Measurements from ENCODE around the gene CARF. TPM values are rescaled to one million over a fixed set of nuclear protein-coding genes. Genes with fewer than 3 reads are reported as not detected.

Gene CARF
- total and polyA plus RNA-seq, 2 of the 13 experiments (the other 11 are each of a cell fraction or from before 2014, with no cell fraction given): 3.0 to 5.4 TPM

DNA sequence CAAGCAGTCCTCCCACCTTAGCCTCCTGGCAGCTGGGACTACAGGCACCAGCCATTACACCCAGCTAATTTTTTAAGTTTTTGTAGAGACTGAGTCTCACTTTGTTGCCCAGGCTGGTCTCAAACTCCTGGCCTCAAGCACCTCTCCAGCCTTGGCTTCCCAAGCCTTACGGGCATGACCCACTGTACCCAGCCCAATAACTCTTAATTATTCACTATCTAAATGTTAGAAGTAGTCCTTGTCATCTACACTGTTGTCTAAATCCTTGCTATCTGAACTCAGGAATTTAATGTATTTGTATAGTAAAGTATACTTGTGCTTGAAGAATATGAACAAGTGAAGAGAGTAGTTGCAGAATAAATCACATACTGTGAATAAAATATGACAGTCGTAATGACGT, 64.7 kb downstream of the CARF start:
- ChIA-PET CTCF (ENCODE audit: low intra/inter-chr PET ratio, low total read pairs) (no interaction called here), POLR2A (no interaction called here)
- no peaks in the 10 kb centered on the region for H4K20me1 ChIP-seq (ENCODE audit: insufficient read depth, low read length)
- H3K27ac ChIP-seq (ENCODE audit: extremely low read length, insufficient read depth, low read length): no peak overlapping the region
- WGBS (ENCODE audit: low lambda C conversion rate): 94% methylated on average over 3 of the region's 3 CpGs
- no peaks in the 10 kb centered on the region for H3K27me3 ChIP-seq (ENCODE audit: control insufficient read depth in 1 of 2, insufficient read depth in 2 of 2, low read length in 2 of 2)
- H3K36me3 ChIP-seq (replicated peaks in 1 of 2; ENCODE audit: control insufficient read depth in 1 of 2, insufficient read depth in 2 of 2, low read length in 2 of 2): no peaks in the 10 kb centered on the region
- DNase-seq (ENCODE audit: low spot score) (no peak), FAIRE-seq (no peak), ATAC-seq (no peak)
- in situ Hi-C loops (cut with HindIII; ENCODE audit: extremely low pct_ligation_motif_present, low pct_unique_long_range_greater_than_20kb): no loop called here
- H3K4me2 ChIP-seq (ENCODE audit: low read depth, low read length): no peak overlapping the region
- TF ChIP-seq CAMTA2 (CRISPR knock-in tag; IDR thresholded peaks at IDR 0.05; ENCODE audit: borderline replicate concordance): no peak
- no peak for TF ChIP-seq NFE2 (CRISPR knock-in tag; IDR thresholded peaks at IDR 0.05)
- TF ChIP-seq KAT8 (CRISPR knock-in tag; IDR thresholded peaks at IDR 0.05): no peak
- TF ChIP-seq, protein P1, sequence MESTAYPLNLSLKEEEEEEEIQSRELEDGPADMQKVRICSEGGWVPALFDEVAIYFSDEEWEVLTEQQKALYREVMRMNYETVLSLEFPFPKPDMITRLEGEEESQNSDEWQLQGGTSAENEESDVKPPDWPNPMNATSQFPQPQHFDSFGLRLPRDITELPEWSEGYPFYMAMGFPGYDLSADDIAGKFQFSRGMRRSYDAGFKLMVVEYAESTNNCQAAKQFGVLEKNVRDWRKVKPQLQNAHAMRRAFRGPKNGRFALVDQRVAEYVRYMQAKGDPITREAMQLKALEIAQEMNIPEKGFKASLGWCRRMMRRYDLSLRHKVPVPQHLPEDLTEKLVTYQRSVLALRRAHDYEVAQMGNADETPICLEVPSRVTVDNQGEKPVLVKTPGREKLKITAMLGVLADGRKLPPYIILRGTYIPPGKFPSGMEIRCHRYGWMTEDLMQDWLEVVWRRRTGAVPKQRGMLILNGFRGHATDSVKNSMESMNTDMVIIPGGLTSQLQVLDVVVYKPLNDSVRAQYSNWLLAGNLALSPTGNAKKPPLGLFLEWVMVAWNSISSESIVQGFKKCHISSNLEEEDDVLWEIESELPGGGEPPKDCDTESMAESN (CRISPR knock-in tag; conservative IDR thresholded peaks at IDR 0.05): no peak
- no peak for TF ChIP-seq ZNF570 (CRISPR knock-in tag; IDR thresholded peaks at IDR 0.05; ENCODE audit: borderline replicate concordance)
- TF ChIP-seq MTF1 (CRISPR knock-in tag; IDR thresholded peaks at IDR 0.05): no peak
- no peak for TF ChIP-seq ARNT (IDR thresholded peaks at IDR 0.05)
- TF ChIP-seq FIP1L1 (IDR thresholded peaks at IDR 0.05; ENCODE audit: borderline replicate concordance, insufficient read depth, low read depth, low read length): no peak
- TF ChIP-seq ZNF207 (IDR thresholded peaks at IDR 0.05; ENCODE audit: borderline replicate concordance): no peak
- TF ChIP-seq NFE2L1 (CRISPR knock-in tag; IDR thresholded peaks at IDR 0.05; ENCODE audit: borderline replicate concordance): no peak
- no peak for TF ChIP-seq THAP11 (CRISPR knock-in tag; IDR thresholded peaks at IDR 0.05)
- TF ChIP-seq ZNF607 (CRISPR knock-in tag; IDR thresholded peaks at IDR 0.05; ENCODE audit: borderline replicate concordance): no peak
- no peak for TF ChIP-seq MAFF (IDR thresholded peaks at IDR 0.05; ENCODE audit: low read depth, low read length)
- TF ChIP-seq MLLT10 (CRISPR knock-in tag; IDR thresholded peaks at IDR 0.05): no peak
- TF ChIP-seq TMF1 (CRISPR knock-in tag; IDR thresholded peaks at IDR 0.05; ENCODE audit: low read depth): no peak
- TF ChIP-seq, protein P2, sequence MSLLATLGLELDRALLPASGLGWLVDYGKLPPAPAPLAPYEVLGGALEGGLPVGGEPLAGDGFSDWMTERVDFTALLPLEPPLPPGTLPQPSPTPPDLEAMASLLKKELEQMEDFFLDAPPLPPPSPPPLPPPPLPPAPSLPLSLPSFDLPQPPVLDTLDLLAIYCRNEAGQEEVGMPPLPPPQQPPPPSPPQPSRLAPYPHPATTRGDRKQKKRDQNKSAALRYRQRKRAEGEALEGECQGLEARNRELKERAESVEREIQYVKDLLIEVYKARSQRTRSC (CRISPR knock-in tag; IDR thresholded peaks at IDR 0.05; ENCODE audit: low read depth): no peak
- no peaks in the 10 kb centered on the region for H3K9me3 ChIP-seq (ENCODE audit: low read length)
- H3K4me1 ChIP-seq (ENCODE audit: insufficient read depth, low read length): no peaks in the 10 kb centered on the region
- H3K79me2 ChIP-seq (ENCODE audit: insufficient read depth, low read length): no peaks in the 10 kb centered on the region
- no TSS peak for BruUV-seq (replicated peaks)
- no peak overlapping the region for H2AFZ ChIP-seq (ENCODE audit: low read length)
- H3K9ac ChIP-seq (ENCODE audit: insufficient read depth, low read depth, low read length): no peak overlapping the region
- no peak overlapping the region for H3K4me3 ChIP-seq (replicated peaks in 1 of 3; ENCODE audit: insufficient read depth in 1 of 3, low read depth in 2 of 3, low read length in 3 of 3)
- intact Hi-C loops (cut with micrococcal nuclease; ENCODE audit: unreplicated experiment): no loop called here

Data from HepG2 (cell line).